ENCODE data around the gene S100P.

DNA sequence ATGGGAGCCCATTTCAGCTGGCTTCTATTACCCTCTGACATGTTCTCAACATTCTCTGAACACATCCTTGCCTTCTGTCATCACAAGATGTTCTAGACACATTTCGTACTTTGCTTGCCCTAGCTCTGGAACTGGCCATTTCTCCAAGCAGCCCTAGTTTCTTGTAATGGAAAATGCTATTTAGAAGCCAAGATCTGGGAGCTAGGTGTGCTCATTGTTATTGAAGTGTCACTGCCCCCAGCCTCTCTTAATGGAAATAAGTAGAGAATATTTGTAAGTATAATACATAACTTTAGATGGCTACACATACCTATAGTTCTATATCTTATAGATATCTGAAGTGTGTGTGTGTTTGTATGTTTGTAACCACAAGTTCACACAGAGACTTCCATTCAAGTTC lies 9.1 kb downstream of the S100P start:
- TF ChIP-seq POLR2A (IDR thresholded peaks at IDR 0.05): no peak
- no peak for TF ChIP-seq EP300 (IDR thresholded peaks at IDR 0.05)

Measured in ovary (tissue), 1 donor.